Transverse colon (tissue), 4 donors: Measurements from ENCODE around the gene SEMA4G. TPM values are rescaled to one million over a fixed set of nuclear protein-coding genes. Genes with fewer than 3 reads are reported as not detected.

Experiments used
- DNase-seq: peaks from one replicate; pipeline ENCODE4 v3.0.0-alpha.2; 2019
- H3K27ac ChIP-seq, 4 donors: fragments of 200-600 bp; sonication (generic); 2 replicates each; pipeline ENCODE4 v1.5.1; 2016 to 2018; ENCODE audit warnings: inconsistent platforms in 4 of 4
- H3K27me3 ChIP-seq: fragments of 200-600 bp; sonication (generic); 2 replicates; pipeline ENCODE4 v1.5.1; 2017; ENCODE audit warnings: inconsistent platforms
- H3K36me3 ChIP-seq, 4 donors: fragments of 200-600 bp; sonication (generic); 2 replicates each; pipeline ENCODE4 v1.5.1; 2017 to 2019; ENCODE audit warnings: inconsistent platforms in 4 of 4
- H3K4me1 ChIP-seq, 4 donors: fragments of 200-600 bp; sonication (generic); 2 replicates each; pipeline ENCODE4 v1.5.1; 2017 to 2020; ENCODE audit warnings: inconsistent platforms in 4 of 4
- H3K4me3 ChIP-seq, 4 donors: fragments of 200-600 bp; sonication (generic); 1 replicate in 1 of 4; 2 replicates in 3 of 4; pipeline versions ENCODE4 v1.5.1 to v1.6.1; 2017 to 2019; ENCODE audit warnings: inconsistent platforms in 4 of 4
- H3K9me3 ChIP-seq, 2 donors: fragments of 200-600 bp; sonication (generic); 2 replicates each; pipeline ENCODE4 v1.5.1; 2017 to 2019; ENCODE audit warnings: inconsistent platforms in 2 of 2
- CTCF ChIP-seq, 5 experiments: fragments of 200-600 bp in 3 of 5; fragments of 450-650 bp in 2 of 5; sonication (generic) in 3 of 5; IDR thresholded peaks; 1 replicate in 2 of 5; 2 replicates in 3 of 5; pipeline ENCODE4 v1.5.1; 2016 to 2017; ENCODE audit warnings: antibody characterized with exemption in 5 of 5, inconsistent platforms in 3 of 5, mild to moderate bottlenecking in 2 of 5, moderate library complexity in 1 of 5
- EP300 ChIP-seq: sonication (generic); formaldehyde crosslinking; IDR thresholded peaks from one replicate; pipeline ENCODE4 v1.6.1; 2017; ENCODE audit warnings: antibody characterized with exemption, low read depth
- POLR2A ChIP-seq: fragments of 450-650 bp; IDR thresholded peaks from one replicate; pipeline ENCODE4 v1.6.1; 2016; ENCODE audit warnings: antibody characterized with exemption, mild to moderate bottlenecking, moderate library complexity
- POLR2AphosphoS5 ChIP-seq, 3 donors: sonication (generic); formaldehyde crosslinking; IDR thresholded peaks; one replicate each; pipeline ENCODE4 v1.6.1; 2016; ENCODE audit warnings: antibody characterized with exemption in 3 of 3
- WGBS, 2 donors: methylation state at CpG; one replicate each; pipeline ENCODE4 v1.1.5; 2018; ENCODE audit warnings: low coverage in 1 of 2; 5-methylcytosine and 5-hydroxymethylcytosine counted together
- in situ Hi-C, 4 donors: fragments of 200-750 bp; cut with MboI; loops; one replicate each; pipeline versions ENCODE4 v1.15.0 to v1.15.1; 2017; ENCODE audit warnings: low sequenced_read_pairs in 3 of 4, low pct_ligation_motif_present in 1 of 4, low pct_unique_long_range_greater_than_20kb in 1 of 4
- intact Hi-C: fragments of 100-400 bp; cut with DNase I; formaldehyde crosslinking; loops from one replicate; pipeline ENCODE4 v1.15.1; 2023; ENCODE audit warnings: low total_unique reads
- total RNA-seq, 4 donors: library from RNA; depleted of rRNA; stranded (reverse); fragments of >200 nt; gene quantifications; one replicate each; pipeline ENCODE4 v1.1.0, GENCODE V29; 2016

Gene SEMA4G
- total RNA-seq, 4 donors from 2014 or later: 94.0 to 221 (median 121) TPM

GRCh38 chr10:100989088-100989487 is 19.8 kb downstream of the SEMA4G start:
- in situ Hi-C loops (no loop called here), intact Hi-C loops (no loop called here)
- WGBS, 2 donors: 91 to 92% methylated on average over 6 to 21 of the region's 21 CpGs
- TF ChIP-seq EP300 (no peak), CTCF (IDR thresholded peaks at IDR 0.05) (no peak), POLR2A (no peak), POLR2AphosphoS5 (IDR thresholded peaks at IDR 0.05) (no peak)
- Histone ChIP-seq H3K9me3 (no peaks in the 10 kb centered on the region), H3K36me3 (peaks cover 0 to 6% (median 3%) of the 10 kb centered on the region in 4 donors), H3K27ac (no peak overlapping the region), H3K4me1 (peaks cover 17 to 27% (median 22%) of the 10 kb centered on the region in 4 donors), H3K27me3 (no peaks in the 10 kb centered on the region), H3K4me3 (no peak overlapping the region)
- no peak for DNase-seq

GRCh38 chr10:100993986-100994708 is 24.8 kb downstream of the SEMA4G start:
- peaks cover 0 to 6% (median 3%) of the 10 kb centered on the region in 4 donors for H3K36me3 ChIP-seq
- H3K27me3 ChIP-seq: no peaks in the 10 kb centered on the region
- H3K4me3 ChIP-seq: no peak overlapping the region
- in situ Hi-C loops (no loop called here), intact Hi-C loops (loop anchor here (1.0 kb wide), 1 partner anchor 20 kb away; no protein-coding TSS in a partner anchor)
- H3K9me3 ChIP-seq: no peaks in the 10 kb centered on the region
- H3K4me1 ChIP-seq: peaks cover 5 to 29% (median 18%) of the 10 kb centered on the region in 4 donors
- no peak overlapping the region for H3K27ac ChIP-seq
- DNase-seq: no peak
- TF ChIP-seq POLR2A (no peak), CTCF (IDR thresholded peaks at IDR 0.05) (peak; percentile 58 to 77 (median 67)), EP300 (no peak)
- WGBS, 2 donors: 32 to 54% methylated on average over 5 to 10 of the region's 10 CpGs

- Histone ChIP-seq H3K4me3 (no peak overlapping the region), H3K27ac (no peak overlapping the region), H3K4me1 (peaks cover 5 to 30% (median 19%) of the 10 kb centered on the region in 4 donors), H3K27me3 (no peaks in the 10 kb centered on the region), H3K9me3 (no peaks in the 10 kb centered on the region), H3K36me3 (peaks cover 0 to 6% (median 3%) of the 10 kb centered on the region in 4 donors)
- intact Hi-C loops (no loop called here), in situ Hi-C loops (no loop called here)
- no peak for DNase-seq
- TF ChIP-seq CTCF (IDR thresholded peaks at IDR 0.05): no peak
- TF ChIP-seq POLR2AphosphoS5 (IDR thresholded peaks at IDR 0.05): no peak
- no peak for TF ChIP-seq POLR2A
- no peak for TF ChIP-seq EP300
- WGBS, 2 donors: 76% methylated on average over 6 of the region's 6 CpGs; no CpG with 5 or more reads in 1 of the 2 donors
These were observed 25.9 kb downstream of the SEMA4G start for GRCh38 chr10:100995181-100995580.

GRCh38 chr10:100996678-100997359 is 27.5 kb downstream of the SEMA4G start:
- Histone ChIP-seq H3K4me3 (peak overlapping the region; percentile 46 to 77 (median 67)), H3K9me3 (no peaks in the 10 kb centered on the region), H3K36me3 (peaks cover 0 to 6% (median 0%) of the 10 kb centered on the region in 4 donors), H3K27ac (peak overlapping the region; percentile 94 to 98 (median 97)), H3K4me1 (peaks cover 10 to 44% (median 35%) of the 10 kb centered on the region in 4 donors), H3K27me3 (no peaks in the 10 kb centered on the region)
- intact Hi-C loops (no loop called here), in situ Hi-C loops (no loop called here)
- WGBS, 2 donors: 5% methylated on average over 32 of the region's 46 CpGs; no CpG with 5 or more reads in 1 of the 2 donors
- peak; percentile 55 for DNase-seq
- TF ChIP-seq EP300: no peak
- TF ChIP-seq POLR2A: no peak
- no peak for TF ChIP-seq CTCF (IDR thresholded peaks at IDR 0.05)
- no peak for TF ChIP-seq POLR2AphosphoS5 (IDR thresholded peaks at IDR 0.05)
